Esophagus squamous epithelium (tissue), 4 donors: ENCODE data around the gene CHTOP.

ENCODE experiments used
- POLR2A ChIP-seq, 4 donors: fragments of 450-650 bp; IDR thresholded peaks; one replicate each; pipeline ENCODE4 v1.6.1; 2017; ENCODE audit warnings: antibody characterized with exemption in 4 of 4, mild to moderate bottlenecking in 4 of 4, moderate library complexity in 3 of 4
- TF ChIP-seq, protein P1 (sequence below), 6 experiments: fragments of 450-650 bp in 4 of 6; fragments of 200-600 bp in 2 of 6; sonication (generic) in 2 of 6; IDR thresholded peaks; one replicate each; pipeline ENCODE4 v1.5.1; 2016 to 2019; ENCODE audit warnings: antibody characterized with exemption in 6 of 6, mild to moderate bottlenecking in 4 of 6, moderate library complexity in 4 of 6

DNA sequence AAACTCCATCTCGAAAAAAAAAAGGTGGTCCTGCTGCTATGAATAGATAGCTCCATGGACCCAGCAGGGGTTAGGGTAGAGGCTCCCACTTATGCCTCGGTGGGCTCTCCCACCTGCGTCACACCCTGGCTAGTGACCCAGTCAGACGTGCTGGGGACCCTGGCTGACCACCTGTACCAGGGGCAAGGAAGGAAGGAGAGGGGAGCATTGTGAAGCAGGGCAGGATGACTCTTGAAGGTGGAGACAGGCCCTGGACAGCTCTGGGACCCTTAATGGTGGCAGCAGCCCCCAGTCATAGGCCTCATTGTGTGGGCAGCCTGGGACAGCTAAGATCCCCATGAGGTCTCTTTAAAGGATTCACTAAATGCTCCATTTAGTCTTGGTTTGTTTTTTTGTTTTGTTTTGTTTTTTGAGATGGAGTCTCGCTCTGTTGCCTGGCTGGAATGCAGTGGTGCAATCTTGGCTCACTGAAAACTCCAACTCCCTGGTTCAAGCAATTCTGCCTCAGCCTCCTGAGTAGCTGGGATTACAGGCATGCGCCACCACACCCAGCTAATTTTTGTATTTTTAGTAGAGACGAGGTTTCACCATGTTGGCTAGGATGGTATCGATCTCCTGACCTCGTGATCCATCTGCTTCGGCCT is 14.3 kb downstream of the CHTOP start:
- TF ChIP-seq, protein P1, sequence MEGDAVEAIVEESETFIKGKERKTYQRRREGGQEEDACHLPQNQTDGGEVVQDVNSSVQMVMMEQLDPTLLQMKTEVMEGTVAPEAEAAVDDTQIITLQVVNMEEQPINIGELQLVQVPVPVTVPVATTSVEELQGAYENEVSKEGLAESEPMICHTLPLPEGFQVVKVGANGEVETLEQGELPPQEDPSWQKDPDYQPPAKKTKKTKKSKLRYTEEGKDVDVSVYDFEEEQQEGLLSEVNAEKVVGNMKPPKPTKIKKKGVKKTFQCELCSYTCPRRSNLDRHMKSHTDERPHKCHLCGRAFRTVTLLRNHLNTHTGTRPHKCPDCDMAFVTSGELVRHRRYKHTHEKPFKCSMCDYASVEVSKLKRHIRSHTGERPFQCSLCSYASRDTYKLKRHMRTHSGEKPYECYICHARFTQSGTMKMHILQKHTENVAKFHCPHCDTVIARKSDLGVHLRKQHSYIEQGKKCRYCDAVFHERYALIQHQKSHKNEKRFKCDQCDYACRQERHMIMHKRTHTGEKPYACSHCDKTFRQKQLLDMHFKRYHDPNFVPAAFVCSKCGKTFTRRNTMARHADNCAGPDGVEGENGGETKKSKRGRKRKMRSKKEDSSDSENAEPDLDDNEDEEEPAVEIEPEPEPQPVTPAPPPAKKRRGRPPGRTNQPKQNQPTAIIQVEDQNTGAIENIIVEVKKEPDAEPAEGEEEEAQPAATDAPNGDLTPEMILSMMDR (IDR thresholded peaks at IDR 0.05): no peak
- TF ChIP-seq POLR2A (IDR thresholded peaks at IDR 0.05): no peak
